Measurements from ENCODE around the gene PPFIA1.

Gene PPFIA1

DNA sequence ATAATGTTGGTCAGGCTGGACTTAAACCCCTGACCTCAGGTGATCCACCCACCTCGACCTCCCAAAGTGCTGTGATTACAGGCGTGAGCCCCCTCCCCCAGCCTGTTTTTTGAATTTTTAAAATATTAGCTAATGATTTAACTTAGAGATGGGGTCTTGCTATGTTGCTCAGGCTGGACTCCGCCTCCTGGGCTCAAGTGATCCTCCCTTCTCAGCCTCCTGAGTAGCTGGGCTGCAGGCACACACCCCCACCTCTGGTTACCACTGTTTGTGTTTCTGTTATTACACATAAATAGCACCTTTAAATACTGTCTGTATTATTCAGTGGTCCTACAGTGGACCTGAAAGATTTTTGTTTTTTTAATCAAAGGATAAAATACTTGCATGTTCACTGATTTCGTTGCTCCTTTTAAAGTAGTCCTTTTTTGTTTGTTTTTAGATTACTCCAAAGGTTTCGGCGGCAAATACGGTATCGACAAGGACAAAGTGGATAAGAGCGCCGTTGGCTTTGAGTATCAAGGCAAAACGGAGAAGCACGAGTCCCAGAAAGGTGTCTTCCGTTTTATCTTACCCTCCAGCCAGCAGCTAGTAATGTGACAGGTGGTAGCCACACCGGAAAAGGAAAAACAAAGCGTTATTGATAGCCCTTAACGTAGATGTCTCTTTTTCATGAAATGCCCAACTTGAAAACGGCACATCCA lies 149.0 kb downstream of the PPFIA1 start:
- no peak overlapping the region for H3K27ac ChIP-seq
- H3K4me3 ChIP-seq = no peak overlapping the region

GRCh38 chr11:70420008-70420464 lies 149.5 kb downstream of the PPFIA1 start:
- no peak overlapping the region for H3K27ac ChIP-seq

DNA sequence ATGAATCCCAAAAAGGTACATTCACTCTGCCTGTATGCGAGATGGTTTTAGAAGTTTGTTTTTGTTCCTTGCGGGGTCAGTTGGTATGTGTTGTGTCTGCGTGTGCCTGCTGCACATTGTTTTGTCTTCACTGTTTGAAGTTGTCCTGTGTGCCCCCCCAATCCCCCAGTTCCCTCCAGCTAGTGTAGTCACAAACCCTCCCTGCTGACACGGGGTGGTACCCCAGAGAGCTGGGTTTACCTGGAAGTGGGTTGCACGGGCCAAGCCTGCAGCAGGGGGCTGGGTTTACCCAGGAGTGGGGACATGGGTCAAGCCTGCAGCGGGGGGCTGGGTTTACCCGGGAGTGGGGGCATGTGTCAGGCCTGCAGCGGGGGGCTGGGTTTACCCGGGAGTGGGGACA lies 150.0 kb downstream of the PPFIA1 start:
- H3K27ac ChIP-seq = no peak overlapping the region
- no peak overlapping the region for H3K4me3 ChIP-seq

More at GRCh38 chr11:70420008-70420464, 149.5 kb downstream of the PPFIA1 start:
- H3K4me3 ChIP-seq = no peak overlapping the region

- H3K4me3 ChIP-seq = no peak overlapping the region
- no peak overlapping the region for H3K27ac ChIP-seq
These were observed 150.6 kb downstream of the PPFIA1 start for GRCh38 chr11:70421123-70421522.

DNA sequence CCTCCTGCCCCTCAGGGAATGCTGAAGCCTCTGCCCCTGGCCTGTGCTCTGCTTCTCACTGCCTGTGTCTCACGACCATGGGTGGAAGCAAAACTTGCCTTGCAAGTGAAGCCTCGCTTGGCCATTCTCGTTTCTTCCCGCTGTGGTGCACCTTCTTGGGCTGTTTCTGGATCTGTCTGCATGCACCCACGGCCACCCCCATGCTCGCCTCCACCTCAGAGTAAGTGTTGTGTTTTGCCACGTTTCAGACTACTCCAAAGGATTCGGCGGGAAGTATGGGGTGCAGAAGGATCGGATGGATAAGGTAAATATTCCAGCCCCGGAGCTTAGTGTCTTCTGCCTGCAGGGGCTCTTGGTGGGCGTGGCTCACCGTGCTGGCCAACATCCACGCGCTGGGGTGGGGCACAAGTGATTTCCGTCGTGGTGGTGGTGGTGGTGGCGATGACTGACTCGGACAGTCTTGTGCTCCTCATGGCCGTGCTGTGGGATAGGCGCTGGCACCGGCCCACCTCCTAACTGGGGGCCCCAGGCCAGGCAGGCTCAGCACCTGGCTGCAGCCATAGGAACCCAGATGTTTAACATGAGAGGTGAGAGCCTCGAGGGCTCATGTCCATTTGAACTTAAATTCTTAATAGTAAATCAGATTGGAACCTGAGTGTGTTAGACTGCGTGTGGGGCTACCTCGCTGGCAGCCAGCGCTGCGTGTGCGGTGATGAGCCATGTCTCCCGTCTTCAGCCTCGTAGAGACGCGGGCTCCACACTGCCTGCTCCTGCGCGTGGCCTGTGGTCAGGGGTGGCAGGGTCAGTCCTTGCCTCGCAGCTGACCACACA lies 152.4 kb downstream of the PPFIA1 start:
- no peak overlapping the region for H3K27ac ChIP-seq
- H3K4me3 ChIP-seq = no peak overlapping the region

GRCh38 chr11:70423523-70424505 lies 153.3 kb downstream of the PPFIA1 start:
- H3K4me3 ChIP-seq = no peak overlapping the region
- H3K27ac ChIP-seq = no peak overlapping the region

GRCh38 chr11:70424765-70425344 lies 154.4 kb downstream of the PPFIA1 start:
- no peak overlapping the region for H3K4me3 ChIP-seq
- H3K27ac ChIP-seq = no peak overlapping the region

DNA sequence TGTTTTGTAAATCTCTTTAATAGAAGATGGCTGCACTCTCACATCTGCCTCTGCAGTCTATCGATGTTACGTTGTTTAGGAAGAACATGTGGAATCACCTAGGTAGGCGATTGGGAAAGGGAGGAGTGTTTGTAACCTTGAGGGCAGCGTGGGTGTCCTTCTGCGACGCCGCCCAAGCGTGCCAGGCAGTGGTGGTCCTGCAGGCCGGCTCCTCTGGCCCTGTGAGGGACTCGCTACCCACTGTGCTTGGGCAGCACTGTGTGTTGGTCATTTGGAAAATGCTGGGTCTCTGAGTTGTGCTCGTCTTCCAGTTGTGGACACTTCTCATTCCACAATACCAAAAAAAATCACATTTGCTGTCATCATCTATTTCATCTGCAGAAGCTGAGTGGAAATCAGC lies 156.9 kb downstream of the PPFIA1 start:
- Histone ChIP-seq H3K4me3 (no peak overlapping the region), H3K27ac (no peak overlapping the region)

GRCh38 chr11:70428701-70429427 lies 158.4 kb downstream of the PPFIA1 start:
- Histone ChIP-seq H3K4me3 (no peak overlapping the region), H3K27ac (no peak overlapping the region)

GRCh38 chr11:70429428-70429705 lies 158.9 kb downstream of the PPFIA1 start:
- Histone ChIP-seq H3K27ac (no peak overlapping the region), H3K4me3 (no peak overlapping the region)

- H3K4me3 ChIP-seq = no peak overlapping the region
- H3K27ac ChIP-seq = no peak overlapping the region
These were observed 159.4 kb downstream of the PPFIA1 start for GRCh38 chr11:70429724-70430521.

GRCh38 chr11:70430671-70431574 lies 160.4 kb downstream of the PPFIA1 start:
- Histone ChIP-seq H3K27ac (no peak overlapping the region), H3K4me3 (no peak overlapping the region)

- no peak overlapping the region for H3K4me3 ChIP-seq
- no peak overlapping the region for H3K27ac ChIP-seq
These were observed 161.1 kb downstream of the PPFIA1 start for GRCh38 chr11:70431611-70432010.

- H3K4me3 ChIP-seq = no peak overlapping the region
These were observed 161.6 kb downstream of the PPFIA1 start for GRCh38 chr11:70432065-70432464.

GRCh38 chr11:70432580-70432979 lies 162.1 kb downstream of the PPFIA1 start:
- H3K4me3 ChIP-seq = no peak overlapping the region
- no peak overlapping the region for H3K27ac ChIP-seq

More at GRCh38 chr11:70432065-70432464, 161.6 kb downstream of the PPFIA1 start:
- H3K27ac ChIP-seq = no peak overlapping the region

GRCh38 chr11:70433038-70433437 lies 162.5 kb downstream of the PPFIA1 start:
- Histone ChIP-seq H3K27ac (no peak overlapping the region), H3K4me3 (no peak overlapping the region)

DNA sequence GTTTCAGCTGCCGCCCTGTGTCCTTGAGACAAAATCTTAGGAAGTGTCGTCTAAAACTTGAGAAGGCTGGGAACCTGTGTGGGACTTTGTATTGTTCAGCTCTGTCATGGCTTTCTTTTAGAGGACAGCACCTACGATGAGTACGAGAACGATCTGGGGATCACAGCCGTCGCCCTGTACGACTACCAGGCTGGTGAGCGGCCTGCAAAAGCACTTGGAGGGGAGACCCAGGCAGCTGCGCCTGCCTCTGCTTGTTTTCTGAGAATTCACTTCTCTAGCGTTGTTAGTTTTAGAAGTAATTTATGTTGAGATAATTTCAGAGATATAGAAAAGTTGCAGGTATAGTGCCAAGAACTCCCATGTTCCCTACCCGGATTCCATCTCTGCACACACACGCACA lies 163.0 kb downstream of the PPFIA1 start:
- no peak overlapping the region for H3K27ac ChIP-seq
- no peak overlapping the region for H3K4me3 ChIP-seq
